Stomach smooth muscle (tissue), 2 donors: ENCODE data around the gene LCORL.

Experiments
- H3K27ac ChIP-seq: one replicate; pipeline ENCODE4 v1.7.0; 2013; ENCODE audit warnings: mild to moderate bottlenecking, low read length, inconsistent platforms
- H3K27me3 ChIP-seq, 2 donors: one replicate each; pipeline ENCODE4 v1.7.0; 2013; ENCODE audit warnings: low read length in 2 of 2; ENCODE audit not compliant: insufficient read depth in 2 of 2, control insufficient read depth in 1 of 2
- H3K36me3 ChIP-seq, 2 donors: one replicate each; pipeline ENCODE4 v1.7.0; 2013; ENCODE audit warnings: low read length in 2 of 2; ENCODE audit not compliant: control insufficient read depth in 2 of 2, insufficient read depth in 2 of 2
- H3K4me1 ChIP-seq: one replicate; pipeline ENCODE4 v1.7.0; 2013; ENCODE audit warnings: low read length; ENCODE audit not compliant: control insufficient read depth, insufficient read depth
- H3K4me3 ChIP-seq, 2 donors: one replicate each; pipeline ENCODE4 v1.7.0; 2013; ENCODE audit warnings: low read length in 2 of 2
- H3K9ac ChIP-seq, 2 donors: one replicate each; pipeline ENCODE4 v1.7.0; 2013; ENCODE audit warnings: low read length in 2 of 2, mild to moderate bottlenecking in 1 of 2
- H3K9me3 ChIP-seq, 2 donors: one replicate each; pipeline ENCODE4 v1.7.0; 2013; ENCODE audit warnings: low read length in 2 of 2; ENCODE audit not compliant: control insufficient read depth in 2 of 2
- donor health status: healthy.
- donor health status: Pancreatic carcinoma.

Gene LCORL

DNA sequence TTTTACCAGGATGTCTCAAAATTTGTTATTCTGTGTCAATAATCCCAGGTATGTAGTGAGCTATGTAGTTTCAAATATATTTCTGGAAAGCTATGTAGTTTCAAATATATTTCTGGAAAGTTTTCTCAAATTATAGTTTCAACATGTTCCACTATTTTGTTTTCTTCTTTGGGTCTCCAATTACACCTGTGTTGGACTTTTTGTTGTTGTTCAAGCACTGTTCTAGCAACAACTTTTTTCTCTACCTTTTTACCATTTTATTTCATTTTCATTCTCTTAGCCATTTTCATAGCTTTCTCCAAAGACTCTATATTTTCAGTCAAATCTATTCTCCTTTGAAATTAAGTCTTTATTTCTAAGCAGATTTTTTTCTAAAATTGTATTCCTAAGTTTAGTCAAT is 88.4 kb downstream of the LCORL start:
- Histone ChIP-seq H3K4me1 (no peaks in the 10 kb centered on the region), H3K9me3 (no peaks in the 10 kb centered on the region), H3K27ac (no peak overlapping the region), H3K36me3 (no peaks in the 10 kb centered on the region), H3K4me3 (no peak overlapping the region), H3K27me3 (no peaks in the 10 kb centered on the region), H3K9ac (no peak overlapping the region)

DNA sequence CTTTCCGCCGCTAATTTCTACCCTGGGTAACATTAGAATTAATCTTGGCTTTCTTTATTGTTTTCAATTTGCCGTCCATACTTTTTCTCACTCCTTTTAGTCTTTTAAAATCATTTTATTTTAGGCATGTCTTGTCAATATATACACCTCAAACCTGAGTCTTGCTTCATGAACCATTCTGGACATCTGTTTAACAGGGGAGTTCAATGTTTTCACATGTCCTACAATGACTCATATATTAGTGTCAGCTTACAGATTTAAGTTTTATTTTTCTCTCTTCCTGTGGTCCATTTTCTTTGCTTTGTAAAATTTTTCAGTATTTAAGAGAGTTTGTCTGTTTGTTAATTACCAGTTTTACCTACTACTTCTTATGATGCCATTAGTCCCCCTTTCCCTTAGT is 89.5 kb downstream of the LCORL start:
- Histone ChIP-seq H3K27me3 (no peaks in the 10 kb centered on the region), H3K4me1 (no peaks in the 10 kb centered on the region), H3K9ac (no peak overlapping the region), H3K4me3 (no peak overlapping the region), H3K9me3 (no peaks in the 10 kb centered on the region), H3K36me3 (no peaks in the 10 kb centered on the region), H3K27ac (no peak overlapping the region)

DNA sequence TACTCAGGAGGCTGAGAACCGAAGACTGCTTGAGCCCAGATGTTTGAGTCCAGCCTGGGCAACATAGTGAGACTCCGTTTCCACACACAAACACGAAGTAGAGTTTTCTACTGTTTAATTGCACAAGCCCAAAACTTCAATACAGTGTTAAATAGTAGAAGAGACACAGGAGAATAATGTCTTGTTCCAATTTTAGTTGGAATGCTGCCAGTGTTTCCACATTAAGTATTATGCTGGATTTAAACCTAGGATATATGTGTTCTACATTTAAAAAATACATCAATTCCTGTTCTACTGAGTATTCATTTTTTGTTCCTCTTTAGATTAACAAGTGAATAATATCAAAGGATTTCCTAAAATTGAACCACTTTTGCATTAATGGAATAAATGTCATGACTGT is 91.3 kb downstream of the LCORL start:
- H3K27ac ChIP-seq = no peak overlapping the region
- H3K4me3 ChIP-seq = no peak overlapping the region
- no peaks in the 10 kb centered on the region for H3K9me3 ChIP-seq
- H3K27me3 ChIP-seq = no peaks in the 10 kb centered on the region
- no peak overlapping the region for H3K9ac ChIP-seq
- no peaks in the 10 kb centered on the region for H3K36me3 ChIP-seq
- no peaks in the 10 kb centered on the region for H3K4me1 ChIP-seq

DNA sequence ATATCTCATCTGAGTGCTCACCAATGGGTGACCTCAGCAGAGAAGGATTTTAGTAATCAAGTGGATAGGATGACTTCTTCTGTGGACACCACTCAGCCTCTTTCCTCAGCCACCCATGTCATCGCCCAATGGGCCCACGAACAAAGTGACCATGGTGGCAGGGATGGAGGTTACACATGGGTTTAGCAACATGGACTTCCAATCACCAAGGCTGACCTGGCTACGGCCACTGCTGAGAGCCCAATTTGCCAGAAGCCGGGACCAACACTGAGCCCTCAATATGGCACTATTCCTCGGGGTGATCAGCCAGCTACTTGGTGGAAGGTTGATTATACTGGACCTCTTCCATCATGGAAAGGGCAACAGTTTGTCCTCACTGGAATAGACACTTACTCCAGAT is 97.4 kb downstream of the LCORL start:
- H3K36me3 ChIP-seq = peaks cover 0 to 2% of the 10 kb centered on the region in 2 donors
- H3K9me3 ChIP-seq = no peaks in the 10 kb centered on the region

DNA sequence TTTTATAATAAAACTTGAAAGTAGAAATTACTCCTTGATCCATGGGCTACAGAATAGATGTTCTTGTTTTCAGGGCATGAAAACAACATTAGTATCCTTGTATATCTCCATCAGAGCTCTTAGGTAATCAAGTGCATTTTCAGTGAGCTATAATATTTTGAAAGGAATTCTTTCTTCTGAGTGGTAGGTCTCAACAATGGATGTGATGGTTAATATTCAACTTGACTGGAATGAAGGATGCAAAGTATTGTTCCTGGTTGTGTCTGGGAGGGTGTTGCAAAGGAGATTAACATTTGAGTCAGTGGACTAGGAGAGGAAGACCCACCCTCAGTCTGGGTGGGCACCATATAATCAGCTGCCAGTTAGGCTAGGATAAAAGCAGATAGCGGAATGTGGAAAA is 100.1 kb downstream of the LCORL start:
- Histone ChIP-seq H3K4me3 (no peak overlapping the region), H3K9ac (no peak overlapping the region), H3K36me3 (peaks cover 0 to 2% of the 10 kb centered on the region in 2 donors), H3K9me3 (no peaks in the 10 kb centered on the region), H3K27ac (no peak overlapping the region), H3K27me3 (no peaks in the 10 kb centered on the region), H3K4me1 (no peaks in the 10 kb centered on the region)

More for the DNA sequence above, 97.4 kb downstream of the LCORL start:
- H3K27ac ChIP-seq = no peak overlapping the region
- no peak overlapping the region for H3K4me3 ChIP-seq
- no peaks in the 10 kb centered on the region for H3K27me3 ChIP-seq
- H3K4me1 ChIP-seq = no peaks in the 10 kb centered on the region
- no peak overlapping the region for H3K9ac ChIP-seq

DNA sequence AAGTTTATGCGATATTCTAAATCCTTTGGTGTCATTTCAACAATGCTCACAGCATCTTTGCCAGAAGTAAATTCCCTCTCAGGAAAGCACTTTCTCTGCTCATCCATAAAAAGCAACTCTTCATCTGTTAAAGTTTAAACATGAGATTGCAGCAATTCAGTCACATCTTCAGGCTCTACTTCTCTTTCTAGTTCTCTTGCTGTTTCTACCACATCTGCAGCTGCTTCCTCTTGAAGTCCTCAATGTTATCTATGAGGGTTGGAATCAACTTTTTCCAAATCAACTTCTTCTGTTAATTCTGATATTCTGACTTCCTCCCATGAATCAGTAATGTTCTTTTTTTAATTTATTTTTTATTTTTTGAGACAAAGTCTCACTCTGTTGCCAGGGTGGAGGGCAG is 100.9 kb downstream of the LCORL start:
- Histone ChIP-seq H3K27me3 (no peaks in the 10 kb centered on the region), H3K9me3 (no peaks in the 10 kb centered on the region), H3K4me1 (no peaks in the 10 kb centered on the region), H3K4me3 (no peak overlapping the region), H3K27ac (no peak overlapping the region), H3K36me3 (peaks cover 0 to 2% of the 10 kb centered on the region in 2 donors), H3K9ac (no peak overlapping the region)

DNA sequence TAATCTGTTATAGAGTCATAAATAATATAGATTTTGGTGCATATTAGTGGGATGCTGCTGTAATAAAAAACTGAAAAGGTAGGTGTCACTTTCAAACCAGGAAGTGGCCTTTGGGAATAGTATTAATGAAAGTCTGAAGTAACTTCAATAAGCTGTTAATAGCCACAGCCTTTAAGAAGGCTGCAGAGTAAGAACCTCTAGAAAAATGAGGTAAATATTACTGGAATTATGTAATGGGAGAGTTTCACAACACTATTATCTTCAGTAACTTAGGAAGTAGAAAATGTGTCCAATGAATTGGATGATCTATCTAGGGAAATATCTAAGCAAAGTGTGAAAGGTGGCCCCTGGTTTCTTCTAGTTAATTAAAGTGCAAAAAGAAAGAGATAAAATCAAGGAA is 106.1 kb downstream of the LCORL start:
- Histone ChIP-seq H3K27me3 (no peaks in the 10 kb centered on the region), H3K36me3 (no peaks in the 10 kb centered on the region), H3K27ac (no peak overlapping the region), H3K9me3 (no peaks in the 10 kb centered on the region), H3K4me3 (no peak overlapping the region), H3K4me1 (no peaks in the 10 kb centered on the region), H3K9ac (no peak overlapping the region)

DNA sequence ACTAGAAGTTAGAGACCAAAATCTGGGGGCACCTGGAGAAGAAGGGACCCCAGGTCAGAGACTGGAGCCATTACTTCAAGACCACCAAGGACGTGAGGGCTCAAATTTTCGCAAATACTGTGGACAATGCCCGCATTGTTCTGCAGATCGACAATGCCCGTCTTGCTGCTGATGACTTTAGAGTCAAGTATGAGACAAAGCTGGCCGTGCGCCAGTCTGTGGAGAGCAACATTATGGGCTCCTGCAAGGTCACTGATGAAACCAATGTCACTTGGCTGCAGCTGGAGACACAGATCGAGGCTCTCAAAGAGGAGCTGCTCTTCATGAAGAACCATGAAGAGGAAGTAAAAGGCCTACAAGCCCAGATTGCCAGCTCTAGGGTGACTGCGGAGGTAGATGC is 109.5 kb downstream of the LCORL start:
- no peak overlapping the region for H3K4me3 ChIP-seq
- no peaks in the 10 kb centered on the region for H3K27me3 ChIP-seq
- no peaks in the 10 kb centered on the region for H3K9me3 ChIP-seq
- no peak overlapping the region for H3K27ac ChIP-seq
- H3K9ac ChIP-seq = no peak overlapping the region
- H3K36me3 ChIP-seq = no peaks in the 10 kb centered on the region
- no peaks in the 10 kb centered on the region for H3K4me1 ChIP-seq

DNA sequence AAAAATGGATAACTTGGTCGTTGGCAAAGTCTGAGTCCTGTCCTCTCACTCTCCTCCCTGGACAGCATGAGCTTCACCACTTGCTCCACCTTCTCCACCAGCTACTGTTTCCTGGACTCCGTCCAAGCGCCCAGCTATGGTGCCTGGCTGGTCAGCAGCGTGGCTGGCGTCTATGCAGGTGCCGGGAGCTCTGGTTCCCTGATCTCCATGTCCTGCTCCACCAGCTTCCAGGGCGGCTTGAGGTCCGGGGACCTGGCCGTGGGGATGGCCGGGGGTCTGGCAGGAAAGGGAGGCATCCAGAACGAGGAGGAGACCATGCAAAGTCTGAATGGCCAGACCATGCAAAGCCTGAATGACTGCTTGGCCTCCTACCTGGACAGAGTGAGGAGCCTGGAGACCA is 109.9 kb downstream of the LCORL start:
- Histone ChIP-seq H3K27me3 (no peaks in the 10 kb centered on the region), H3K36me3 (no peaks in the 10 kb centered on the region), H3K27ac (no peak overlapping the region), H3K9me3 (no peaks in the 10 kb centered on the region), H3K4me1 (no peaks in the 10 kb centered on the region), H3K4me3 (no peak overlapping the region), H3K9ac (no peak overlapping the region)

DNA sequence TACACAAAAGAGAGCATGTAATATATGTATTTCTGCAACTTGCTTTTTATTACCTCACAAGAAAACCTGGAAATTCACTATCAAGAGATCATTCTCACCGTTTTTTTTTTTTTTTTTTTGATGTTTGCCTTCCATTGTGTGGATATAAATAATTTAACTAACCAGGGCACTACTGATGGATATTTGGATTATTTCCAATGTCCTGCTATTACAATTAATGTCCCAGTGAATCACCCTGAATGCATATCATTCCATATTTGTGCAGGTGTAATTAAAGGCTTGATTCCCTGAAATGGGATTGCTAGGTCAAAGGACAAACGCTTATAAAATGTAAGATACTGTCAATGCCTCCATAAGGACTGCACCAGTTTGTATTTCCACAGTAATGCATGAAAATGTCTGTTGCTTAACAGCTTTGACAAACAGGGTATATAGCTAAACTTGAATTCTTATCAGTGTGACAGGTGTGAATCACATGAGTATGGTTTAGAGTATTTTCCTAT is 123.0 kb downstream of the LCORL start:
- H3K9me3 ChIP-seq = no peaks in the 10 kb centered on the region
- no peak overlapping the region for H3K27ac ChIP-seq
- no peaks in the 10 kb centered on the region for H3K36me3 ChIP-seq
- H3K4me1 ChIP-seq = no peaks in the 10 kb centered on the region
- H3K4me3 ChIP-seq = no peak overlapping the region
- H3K27me3 ChIP-seq = no peaks in the 10 kb centered on the region
- H3K9ac ChIP-seq = no peak overlapping the region

DNA sequence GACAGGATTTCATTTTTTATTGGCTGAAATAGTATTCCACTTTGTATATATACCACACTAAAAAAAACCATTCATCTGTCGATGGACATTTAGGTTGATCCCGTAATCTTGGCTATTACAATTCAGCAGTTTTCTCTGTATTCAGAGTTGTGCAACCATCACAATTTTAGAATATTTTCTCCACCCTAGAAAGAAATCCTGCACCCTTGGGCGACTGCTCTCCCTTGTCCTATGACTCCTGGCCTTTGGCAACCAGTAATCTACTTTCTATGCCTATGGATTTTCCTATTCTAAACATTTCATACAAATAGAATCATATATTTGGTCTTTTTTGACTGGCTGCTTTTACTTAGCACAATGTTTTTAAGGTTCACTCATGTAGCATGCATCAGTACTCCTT is 126.1 kb downstream of the LCORL start:
- no peak overlapping the region for H3K9ac ChIP-seq
- H3K27me3 ChIP-seq = no peaks in the 10 kb centered on the region
- H3K4me1 ChIP-seq = no peaks in the 10 kb centered on the region
- H3K27ac ChIP-seq = no peak overlapping the region
- no peaks in the 10 kb centered on the region for H3K9me3 ChIP-seq
- H3K4me3 ChIP-seq = no peak overlapping the region
- H3K36me3 ChIP-seq = no peaks in the 10 kb centered on the region
